Body of pancreas (tissue), 4 donors: ENCODE data around the gene VARS1.

Experiments
- POLR2A ChIP-seq, 3 donors: fragments of 450-650 bp; IDR thresholded peaks; one replicate each; pipeline ENCODE4 v1.6.1; 2016; ENCODE audit warnings: antibody characterized with exemption in 3 of 3, mild to moderate bottlenecking in 2 of 3
- TF ChIP-seq, protein P1 (sequence below), 7 experiments: fragments of 450-650 bp in 4 of 7; fragments of 200-600 bp in 3 of 7; sonication (generic) in 3 of 7; IDR thresholded peaks; one replicate each; pipeline ENCODE4 v1.5.1; 2016 to 2019; ENCODE audit warnings: antibody characterized with exemption in 7 of 7

DNA sequence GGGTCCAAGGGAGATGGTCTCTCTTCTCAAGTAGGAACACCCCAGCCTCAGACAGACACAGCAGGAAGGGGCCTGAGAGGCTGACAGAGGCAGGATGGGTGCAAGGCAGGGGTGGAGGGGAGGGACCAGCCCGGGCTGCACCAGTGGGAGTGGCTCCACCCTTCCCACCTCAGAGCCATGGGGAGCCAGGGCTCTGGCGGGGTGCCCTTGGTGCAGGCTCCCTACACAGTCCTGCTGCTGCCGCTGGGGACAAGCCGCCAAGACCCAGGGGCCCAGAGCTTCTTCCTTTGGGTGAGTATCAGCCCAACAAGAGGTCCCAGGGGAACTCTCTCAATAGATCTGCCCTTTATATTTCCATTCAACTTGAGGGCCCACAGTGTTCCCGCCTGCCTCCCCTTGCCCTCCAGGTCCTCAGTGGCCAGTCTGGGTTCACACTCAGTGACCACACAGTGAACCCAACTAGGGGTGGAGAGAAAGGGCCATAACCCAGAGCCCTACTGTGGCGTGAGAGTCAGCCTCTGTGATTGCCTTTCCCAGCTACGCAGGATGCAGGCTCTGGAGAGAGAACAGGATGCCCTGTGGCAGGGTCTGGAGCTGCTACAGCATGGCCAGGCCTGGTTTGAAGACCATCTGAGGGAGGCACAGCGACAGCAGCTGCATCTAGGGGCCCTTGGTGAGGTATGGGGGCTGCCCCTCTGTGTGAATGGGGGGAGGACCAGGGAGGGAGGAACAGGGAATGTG, 32.5 kb downstream of the VARS1 start:
- TF ChIP-seq, protein P1, sequence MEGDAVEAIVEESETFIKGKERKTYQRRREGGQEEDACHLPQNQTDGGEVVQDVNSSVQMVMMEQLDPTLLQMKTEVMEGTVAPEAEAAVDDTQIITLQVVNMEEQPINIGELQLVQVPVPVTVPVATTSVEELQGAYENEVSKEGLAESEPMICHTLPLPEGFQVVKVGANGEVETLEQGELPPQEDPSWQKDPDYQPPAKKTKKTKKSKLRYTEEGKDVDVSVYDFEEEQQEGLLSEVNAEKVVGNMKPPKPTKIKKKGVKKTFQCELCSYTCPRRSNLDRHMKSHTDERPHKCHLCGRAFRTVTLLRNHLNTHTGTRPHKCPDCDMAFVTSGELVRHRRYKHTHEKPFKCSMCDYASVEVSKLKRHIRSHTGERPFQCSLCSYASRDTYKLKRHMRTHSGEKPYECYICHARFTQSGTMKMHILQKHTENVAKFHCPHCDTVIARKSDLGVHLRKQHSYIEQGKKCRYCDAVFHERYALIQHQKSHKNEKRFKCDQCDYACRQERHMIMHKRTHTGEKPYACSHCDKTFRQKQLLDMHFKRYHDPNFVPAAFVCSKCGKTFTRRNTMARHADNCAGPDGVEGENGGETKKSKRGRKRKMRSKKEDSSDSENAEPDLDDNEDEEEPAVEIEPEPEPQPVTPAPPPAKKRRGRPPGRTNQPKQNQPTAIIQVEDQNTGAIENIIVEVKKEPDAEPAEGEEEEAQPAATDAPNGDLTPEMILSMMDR (IDR thresholded peaks at IDR 0.05): no peak
- TF ChIP-seq POLR2A (IDR thresholded peaks at IDR 0.05): no peak
